Adrenal gland (tissue), 5 donors: ENCODE measurements around the gene NOX4.
"Not testable (repeated sequence)": the region's sequence is repeated elsewhere in the genome, so short reads cannot be mapped to it uniquely, and the experiment has no call there.

ENCODE experiments used
- POLR2A ChIP-seq, 2 donors: fragments of 450-650 bp; IDR thresholded peaks; one replicate each; pipeline ENCODE4 v1.6.1; 2017; ENCODE audit warnings: antibody characterized with exemption in 2 of 2, mild to moderate bottlenecking in 2 of 2, moderate library complexity in 1 of 2
- TF ChIP-seq, protein P1 (sequence below), 6 experiments: fragments of 450-650 bp in 4 of 6; fragments of 200-600 bp in 2 of 6; sonication (generic) in 1 of 6; IDR thresholded peaks; 1 replicate in 5 of 6; 2 replicates in 1 of 6; pipeline versions ENCODE4 v1.5.1 to v1.8.0; 2016 to 2021; ENCODE audit warnings: antibody characterized with exemption in 6 of 6, mild to moderate bottlenecking in 2 of 6, moderate library complexity in 1 of 6
- donor health status: DM: no; HTN: no; CAD: no.

- TF ChIP-seq, protein P1, sequence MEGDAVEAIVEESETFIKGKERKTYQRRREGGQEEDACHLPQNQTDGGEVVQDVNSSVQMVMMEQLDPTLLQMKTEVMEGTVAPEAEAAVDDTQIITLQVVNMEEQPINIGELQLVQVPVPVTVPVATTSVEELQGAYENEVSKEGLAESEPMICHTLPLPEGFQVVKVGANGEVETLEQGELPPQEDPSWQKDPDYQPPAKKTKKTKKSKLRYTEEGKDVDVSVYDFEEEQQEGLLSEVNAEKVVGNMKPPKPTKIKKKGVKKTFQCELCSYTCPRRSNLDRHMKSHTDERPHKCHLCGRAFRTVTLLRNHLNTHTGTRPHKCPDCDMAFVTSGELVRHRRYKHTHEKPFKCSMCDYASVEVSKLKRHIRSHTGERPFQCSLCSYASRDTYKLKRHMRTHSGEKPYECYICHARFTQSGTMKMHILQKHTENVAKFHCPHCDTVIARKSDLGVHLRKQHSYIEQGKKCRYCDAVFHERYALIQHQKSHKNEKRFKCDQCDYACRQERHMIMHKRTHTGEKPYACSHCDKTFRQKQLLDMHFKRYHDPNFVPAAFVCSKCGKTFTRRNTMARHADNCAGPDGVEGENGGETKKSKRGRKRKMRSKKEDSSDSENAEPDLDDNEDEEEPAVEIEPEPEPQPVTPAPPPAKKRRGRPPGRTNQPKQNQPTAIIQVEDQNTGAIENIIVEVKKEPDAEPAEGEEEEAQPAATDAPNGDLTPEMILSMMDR (IDR thresholded peaks at IDR 0.05): not testable (repeated sequence)
- TF ChIP-seq POLR2A (IDR thresholded peaks at IDR 0.05): not testable (repeated sequence)
These were observed 148.1 kb downstream of the NOX4 start for GRCh38 chr11:89342880-89343572.
